MCF 10A (cell line): ENCODE results near the gene GPR18. TPM values are rescaled to one million over a fixed set of nuclear protein-coding genes. Genes with fewer than 3 reads are reported as not detected.

Experiments
- BruUV-seq: library from RNA; stranded (reverse); fragments of 400-500 nt; replicated peaks from 2 replicates; lab custom pipeline; 2021; lab: Mats Ljungman, UMichigan
- CTCF ChIA-PET: fragments of 300-600 bp; sonication (Branson Sonifier 250); formaldehyde crosslinking; extraction: SDS; loops from one replicate; lab custom pipeline; 2021; ENCODE audit warnings: antibody characterized with exemption, inconsistent platforms; lab: Yijun Ruan, JAX
- POLR2A ChIA-PET: fragments of 300-600, 350-650 bp; sonication (Branson Sonifier 250); formaldehyde crosslinking; extraction: SDS; loops from one replicate; lab custom pipeline; 2020; ENCODE audit warnings: antibody characterized with exemption, inconsistent platforms; lab: Yijun Ruan, JAX
- DNase-seq: peaks from one replicate; pipeline ENCODE4 v3.0.0-alpha.2; 2018; ENCODE audit not compliant: unreplicated experiment
- H3K27ac Mint-ChIP-seq: one replicate; pipeline ENCODE4 v1.8.0; 2022; ENCODE audit warnings: mild to moderate bottlenecking, low read depth, mixed read lengths; ENCODE audit not compliant: unreplicated experiment
- H3K27me3 Mint-ChIP-seq: one replicate; pipeline ENCODE4 v1.8.0; 2022; ENCODE audit warnings: mixed read lengths; ENCODE audit not compliant: insufficient read depth, unreplicated experiment
- H3K36me3 Mint-ChIP-seq: one replicate; pipeline ENCODE4 v1.8.0; 2022; ENCODE audit warnings: mild to moderate bottlenecking, moderate library complexity, mixed read lengths; ENCODE audit not compliant: insufficient read depth, unreplicated experiment
- H3K4me1 Mint-ChIP-seq: one replicate; pipeline ENCODE4 v1.8.0; 2022; ENCODE audit warnings: mixed read lengths; ENCODE audit not compliant: insufficient read depth, unreplicated experiment
- H3K4me3 Mint-ChIP-seq: one replicate; pipeline ENCODE4 v1.8.0; 2022; ENCODE audit warnings: mild to moderate bottlenecking, moderate library complexity, mixed read lengths; ENCODE audit not compliant: unreplicated experiment
- H3K9me3 Mint-ChIP-seq: one replicate; pipeline ENCODE4 v1.8.0; 2022; ENCODE audit warnings: mixed read lengths; ENCODE audit not compliant: unreplicated experiment
- intact Hi-C: fragments of 100-400 bp; cut with micrococcal nuclease; formaldehyde crosslinking; loops from 2 replicates; pipeline ENCODE4 v1.14.1; 2022
- total RNA-seq: library from RNA; stranded (reverse); gene quantifications from 2 replicates; pipeline ENCODE4 v1.2.3, GENCODE V29; 2022
- TF ChIP-seq, protein P1 (sequence below): fragments of 200-600 bp; IDR thresholded peaks from one replicate; pipeline ENCODE4 v1.8.0; 2022; ENCODE audit warnings: antibody characterized with exemption, mild to moderate bottlenecking; ENCODE audit not compliant: unreplicated experiment

The GPR18 gene
- total RNA-seq, 1 experiment from 2014 or later, result not detected

GRCh38 chr13:99218545-99218944 lies 39.6 kb downstream of the GPR18 start:
- Mint-ChIP-seq H3K36me3 (peaks cover 21% of the 10 kb centered on the region), H3K27ac (peak overlapping the region; percentile 27), H3K4me3 (no peak overlapping the region), H3K9me3 (no peaks in the 10 kb centered on the region), H3K4me1 (peaks cover 16% of the 10 kb centered on the region), H3K27me3 (no peaks in the 10 kb centered on the region)
- TF ChIP-seq, protein P1, sequence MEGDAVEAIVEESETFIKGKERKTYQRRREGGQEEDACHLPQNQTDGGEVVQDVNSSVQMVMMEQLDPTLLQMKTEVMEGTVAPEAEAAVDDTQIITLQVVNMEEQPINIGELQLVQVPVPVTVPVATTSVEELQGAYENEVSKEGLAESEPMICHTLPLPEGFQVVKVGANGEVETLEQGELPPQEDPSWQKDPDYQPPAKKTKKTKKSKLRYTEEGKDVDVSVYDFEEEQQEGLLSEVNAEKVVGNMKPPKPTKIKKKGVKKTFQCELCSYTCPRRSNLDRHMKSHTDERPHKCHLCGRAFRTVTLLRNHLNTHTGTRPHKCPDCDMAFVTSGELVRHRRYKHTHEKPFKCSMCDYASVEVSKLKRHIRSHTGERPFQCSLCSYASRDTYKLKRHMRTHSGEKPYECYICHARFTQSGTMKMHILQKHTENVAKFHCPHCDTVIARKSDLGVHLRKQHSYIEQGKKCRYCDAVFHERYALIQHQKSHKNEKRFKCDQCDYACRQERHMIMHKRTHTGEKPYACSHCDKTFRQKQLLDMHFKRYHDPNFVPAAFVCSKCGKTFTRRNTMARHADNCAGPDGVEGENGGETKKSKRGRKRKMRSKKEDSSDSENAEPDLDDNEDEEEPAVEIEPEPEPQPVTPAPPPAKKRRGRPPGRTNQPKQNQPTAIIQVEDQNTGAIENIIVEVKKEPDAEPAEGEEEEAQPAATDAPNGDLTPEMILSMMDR, result no peak
- no TSS peak for BruUV-seq
- intact Hi-C loops, result no loop called here
- ChIA-PET POLR2A (interaction anchor here (3.8 kb wide), 1 partner anchor 18 kb away, joined by 14 read pairs; the partner anchor contains the start of gene UBAC2), CTCF (interaction anchor here (1.1 to 1.3 kb wide), 2 partner anchors 9 to 18 kb away, joined by 3 to 5 read pairs; partner anchors contain the start of gene UBAC2)
- no peak for DNase-seq

- no peaks in the 10 kb centered on the region for H3K9me3 Mint-ChIP-seq
Observed at GRCh38 chr13:99218126-99218525, 40.1 kb downstream of the GPR18 start.

DNA sequence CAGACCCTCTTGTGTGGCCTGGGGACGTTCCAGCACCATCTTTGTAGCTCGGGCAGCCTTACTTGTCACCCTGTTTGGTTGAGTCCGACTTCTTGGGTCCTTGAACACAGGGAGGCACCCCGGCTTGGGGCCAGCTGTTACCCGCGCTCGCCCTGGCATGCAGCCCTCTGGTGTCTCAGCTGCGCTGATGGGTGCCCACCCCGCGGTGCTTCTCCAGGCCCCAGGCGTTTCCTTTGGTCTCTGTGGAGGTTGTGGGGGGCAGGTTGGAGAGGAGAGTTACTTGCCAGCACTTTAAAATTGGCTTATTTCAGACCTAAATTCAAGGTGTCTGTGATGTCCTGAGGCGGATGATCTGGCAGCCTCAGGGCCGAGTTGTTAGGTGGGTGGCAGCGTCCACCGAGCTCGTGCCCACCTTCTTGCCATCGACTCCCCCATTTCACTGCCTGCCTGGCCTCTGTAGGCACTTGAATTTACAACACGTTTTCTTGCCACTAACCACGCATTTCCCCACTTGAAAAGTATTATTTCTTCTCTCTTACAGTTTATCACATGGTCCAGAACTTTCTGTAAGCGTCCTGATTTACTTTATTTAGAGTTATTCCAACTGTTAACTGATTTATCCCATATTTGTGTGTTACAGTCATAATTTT lies 40.6 kb downstream of the GPR18 start:
- Mint-ChIP-seq H3K27me3 (no peaks in the 10 kb centered on the region), H3K36me3 (peaks cover 21% of the 10 kb centered on the region), H3K9me3 (no peaks in the 10 kb centered on the region), H3K27ac (peak overlapping the region; percentile 27), H3K4me1 (peaks cover 11% of the 10 kb centered on the region), H3K4me3 (no peak overlapping the region)
- DNase-seq, result no peak
- CTCF ChIA-PET, result interaction anchor here (0.6 kb wide), 1 partner anchor 23 kb away, joined by 3 read pairs; no protein-coding TSS in a partner anchor
- intact Hi-C loops, result no loop called here
- TF ChIP-seq, protein P1, result no peak
- POLR2A ChIA-PET, result interaction anchor here (0.8 to 3.8 kb wide), 3 partner anchors 12 to 17 kb away, joined by 3 to 14 read pairs (median 4); partner anchors contain the start of gene UBAC2
- no TSS peak for BruUV-seq

More at GRCh38 chr13:99218126-99218525, 40.1 kb downstream of the GPR18 start:
- peaks cover 21% of the 10 kb centered on the region for H3K36me3 Mint-ChIP-seq
- POLR2A ChIA-PET, result interaction anchor here (3.8 kb wide), 1 partner anchor 17 kb away, joined by 14 read pairs; the partner anchor contains the start of gene UBAC2
- peaks cover 13% of the 10 kb centered on the region for H3K4me1 Mint-ChIP-seq
- H3K4me3 Mint-ChIP-seq, result no peak overlapping the region
- TF ChIP-seq, protein P1, result no peak
- intact Hi-C loops, result no loop called here
- no TSS peak for BruUV-seq
- CTCF ChIA-PET, result interaction anchor here (1.1 to 1.3 kb wide), 2 partner anchors 10 to 18 kb away, joined by 3 to 5 read pairs; partner anchors contain the start of gene UBAC2
- no peak for DNase-seq
- no peaks in the 10 kb centered on the region for H3K27me3 Mint-ChIP-seq
- H3K27ac Mint-ChIP-seq, result peak overlapping the region; percentile 27

GRCh38 chr13:99215184-99215830 lies 42.9 kb downstream of the GPR18 start:
- DNase-seq, result no peak
- no peaks in the 10 kb centered on the region for H3K27me3 Mint-ChIP-seq
- H3K4me1 Mint-ChIP-seq, result peaks cover 11% of the 10 kb centered on the region
- no TSS peak for BruUV-seq
- no peak overlapping the region for H3K27ac Mint-ChIP-seq
- no peaks in the 10 kb centered on the region for H3K9me3 Mint-ChIP-seq
- POLR2A ChIA-PET, result no interaction called here
- no peak overlapping the region for H3K4me3 Mint-ChIP-seq
- CTCF ChIA-PET, result interaction anchor here (0.8 to 1.6 kb wide), 3 partner anchors 25 to 51 kb away, joined by 3 to 7 read pairs (median 3); no protein-coding TSS in a partner anchor
- TF ChIP-seq, protein P1, result no peak
- intact Hi-C loops, result no loop called here
- peaks cover 27% of the 10 kb centered on the region for H3K36me3 Mint-ChIP-seq
